Endodermal cell (in vitro differentiated cells): Measurements from ENCODE around the gene FAAH. TPM values are rescaled to one million over a fixed set of nuclear protein-coding genes. Genes with fewer than 3 reads are reported as not detected.

Experiments used
- DNase-seq: peaks from one replicate; pipeline ENCODE4 v3.0.0-alpha.2; 2017
- H3K27ac ChIP-seq: 2 replicates; pipeline ENCODE4 v1.5.1; 2013; ENCODE audit warnings: mild to moderate bottlenecking, low read depth, low read length, moderate library complexity
- H3K27me3 ChIP-seq: 2 replicates; pipeline ENCODE4 v1.6.1; 2013; ENCODE audit warnings: mild to moderate bottlenecking, low read length, moderate library complexity; ENCODE audit not compliant: insufficient read depth, control insufficient read depth, poor library complexity, severe bottlenecking
- H3K36me3 ChIP-seq: 2 replicates; pipeline ENCODE4 v1.7.0; 2013; ENCODE audit warnings: mild to moderate bottlenecking, low read length, moderate library complexity; ENCODE audit not compliant: control insufficient read depth, insufficient read depth
- H3K4me1 ChIP-seq: one replicate; pipeline ENCODE4 v1.7.0; 2013; ENCODE audit warnings: low read length; ENCODE audit not compliant: control insufficient read depth, insufficient read depth
- H3K4me3 ChIP-seq: 2 replicates; pipeline ENCODE4 v1.5.1; 2013; ENCODE audit warnings: mild to moderate bottlenecking, low read length, moderate library complexity
- H3K9ac ChIP-seq: 2 replicates; pipeline ENCODE4 v1.6.1; 2013; ENCODE audit warnings: mild to moderate bottlenecking, low read length, moderate library complexity; ENCODE audit not compliant: poor library complexity, severe bottlenecking; ENCODE audit errors: extremely low read depth
- H3K9me3 ChIP-seq: 2 replicates; pipeline ENCODE4 v1.6.1; 2013; ENCODE audit warnings: mild to moderate bottlenecking, low read length, moderate library complexity; ENCODE audit not compliant: control insufficient read depth
- H3K27ac Mint-ChIP-seq: 2 replicates; pipeline ENCODE4 v1.8.0; 2020; ENCODE audit warnings: mixed read lengths
- H3K27me3 Mint-ChIP-seq: 2 replicates; pipeline ENCODE4 v1.8.0; 2021; ENCODE audit warnings: mild to moderate bottlenecking, mixed read lengths; ENCODE audit not compliant: insufficient read depth
- H3K36me3 Mint-ChIP-seq: 2 replicates; pipeline ENCODE4 v1.8.0; 2020; ENCODE audit warnings: low read depth, mixed read lengths
- H3K4me1 Mint-ChIP-seq: 2 replicates; pipeline ENCODE4 v1.8.0; 2020; ENCODE audit warnings: mixed read lengths
- H3K4me3 Mint-ChIP-seq: 2 replicates; pipeline ENCODE4 v1.8.0; 2020; ENCODE audit warnings: mild to moderate bottlenecking, moderate library complexity, mixed read lengths
- H3K9me3 Mint-ChIP-seq: 2 replicates; pipeline ENCODE4 v1.8.0; 2020; ENCODE audit warnings: mild to moderate bottlenecking, mixed read lengths
- WGBS, 2 experiments: methylation state at CpG; one replicate each; pipeline versions ENCODE4 v1.1.5 to v1.1.7; 2013; ENCODE audit warnings: missing lambda C conversion rate in 2 of 2, mixed read lengths in 1 of 2; ENCODE audit not compliant: insufficient coverage in 1 of 2, insufficient read length in 1 of 2; 5-methylcytosine and 5-hydroxymethylcytosine counted together
- total RNA-seq, 2 donors: library from RNA; stranded (reverse); fragmentation: NEBNext Ultra II Directional in 1 of 2; extraction: Animal tissue kit (Norgen Biotek cat#: 25700) in 1 of 2; gene quantifications; 2 replicates in 1 of 2; 3 replicates in 1 of 2; pipeline ENCODE4 v1.2.1, GENCODE V29; 2021
- TF ChIP-seq, protein P1 (sequence below): fragments of 200-600 bp; sonication (generic); conservative IDR thresholded peaks from 2 replicates; pipeline ENCODE4 v1.5.0; 2021; ENCODE audit warnings: antibody characterized with exemption, mild to moderate bottlenecking

Gene FAAH
- total RNA-seq, 2 donors from 2014 or later = 27.1 to 56.6 TPM

DNA sequence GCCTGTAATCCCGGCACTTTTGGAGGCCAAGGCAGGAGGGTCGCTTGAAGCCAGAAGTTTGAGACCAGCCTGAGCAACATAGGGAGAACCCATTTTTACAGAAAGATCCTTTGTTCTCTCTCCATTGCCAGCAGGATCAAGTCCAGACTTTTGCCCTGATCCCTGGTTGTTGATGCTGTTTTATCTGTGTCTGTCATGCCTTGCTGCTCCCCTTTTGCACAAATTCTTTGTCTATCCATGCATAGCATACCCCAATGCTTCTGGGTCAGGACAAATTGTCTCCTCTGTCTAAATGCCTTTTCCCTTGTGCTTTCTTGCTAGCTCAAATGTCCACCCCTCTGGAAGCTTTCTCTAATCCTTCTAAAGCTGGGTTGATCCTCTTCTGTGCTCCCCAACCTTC lies 25.3 kb upstream of the FAAH start:
- Mint-ChIP-seq H3K27ac (no peak overlapping the region), H3K4me3 (no peak overlapping the region)

DNA sequence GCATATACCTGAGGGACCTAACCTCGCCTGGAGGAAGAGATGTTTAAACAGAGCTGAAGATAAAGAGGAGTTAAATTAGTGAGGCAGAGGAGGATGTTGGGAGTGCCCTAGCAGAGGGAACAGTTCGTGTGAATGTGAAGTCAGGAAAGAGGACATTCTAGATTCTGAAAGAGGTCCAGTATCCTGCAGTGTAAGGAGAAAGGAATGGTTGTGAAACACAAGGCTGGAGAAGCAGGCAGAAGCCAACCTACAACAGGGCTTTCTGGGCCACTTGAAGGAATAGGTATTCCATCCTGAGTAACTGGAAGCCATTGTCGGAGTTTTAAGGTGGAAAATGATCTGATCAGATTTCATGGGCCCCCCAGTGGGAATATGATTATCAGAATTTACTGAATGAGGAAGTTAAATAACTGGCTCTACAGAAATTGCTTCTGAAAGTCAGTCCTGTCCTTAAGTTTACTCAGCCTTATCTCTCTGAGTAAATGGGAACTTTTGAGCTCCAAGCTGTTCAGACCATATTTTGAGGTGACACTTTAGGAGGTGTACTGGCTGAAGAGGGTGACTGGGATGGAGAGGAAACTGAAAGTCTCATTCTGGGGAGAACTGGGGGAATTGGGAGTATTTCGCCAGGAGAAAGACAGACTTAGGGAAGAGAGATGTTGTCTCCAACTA lies 24.4 kb upstream of the FAAH start:
- Histone ChIP-seq H3K9ac (no peak overlapping the region), H3K9me3 (no peaks in the 10 kb centered on the region), H3K27me3 (no peaks in the 10 kb centered on the region), H3K36me3 (peaks cover 10% of the 10 kb centered on the region), H3K4me1 (no peaks in the 10 kb centered on the region), H3K27ac (no peak overlapping the region), H3K4me3 (no peak overlapping the region)
- no peak overlapping the region for H3K27ac Mint-ChIP-seq
- H3K4me3 Mint-ChIP-seq = no peak overlapping the region
- TF ChIP-seq, protein P1, sequence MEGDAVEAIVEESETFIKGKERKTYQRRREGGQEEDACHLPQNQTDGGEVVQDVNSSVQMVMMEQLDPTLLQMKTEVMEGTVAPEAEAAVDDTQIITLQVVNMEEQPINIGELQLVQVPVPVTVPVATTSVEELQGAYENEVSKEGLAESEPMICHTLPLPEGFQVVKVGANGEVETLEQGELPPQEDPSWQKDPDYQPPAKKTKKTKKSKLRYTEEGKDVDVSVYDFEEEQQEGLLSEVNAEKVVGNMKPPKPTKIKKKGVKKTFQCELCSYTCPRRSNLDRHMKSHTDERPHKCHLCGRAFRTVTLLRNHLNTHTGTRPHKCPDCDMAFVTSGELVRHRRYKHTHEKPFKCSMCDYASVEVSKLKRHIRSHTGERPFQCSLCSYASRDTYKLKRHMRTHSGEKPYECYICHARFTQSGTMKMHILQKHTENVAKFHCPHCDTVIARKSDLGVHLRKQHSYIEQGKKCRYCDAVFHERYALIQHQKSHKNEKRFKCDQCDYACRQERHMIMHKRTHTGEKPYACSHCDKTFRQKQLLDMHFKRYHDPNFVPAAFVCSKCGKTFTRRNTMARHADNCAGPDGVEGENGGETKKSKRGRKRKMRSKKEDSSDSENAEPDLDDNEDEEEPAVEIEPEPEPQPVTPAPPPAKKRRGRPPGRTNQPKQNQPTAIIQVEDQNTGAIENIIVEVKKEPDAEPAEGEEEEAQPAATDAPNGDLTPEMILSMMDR = no peak
- peaks cover 7% of the 10 kb centered on the region for H3K4me1 Mint-ChIP-seq
- H3K9me3 Mint-ChIP-seq = no peaks in the 10 kb centered on the region
- no peak for DNase-seq
- no peaks in the 10 kb centered on the region for H3K27me3 Mint-ChIP-seq
- 81 to 87% methylated on average over 4 of the region's 4 CpGs for WGBS, 2 experiments
- H3K36me3 Mint-ChIP-seq = peaks cover 22% of the 10 kb centered on the region

More for the DNA sequence above, 25.3 kb upstream of the FAAH start:
- H3K27me3 ChIP-seq = no peaks in the 10 kb centered on the region
- H3K27ac ChIP-seq = no peak overlapping the region
- peaks cover 11% of the 10 kb centered on the region for H3K36me3 ChIP-seq
- H3K9me3 ChIP-seq = no peaks in the 10 kb centered on the region
- no peak for DNase-seq
- TF ChIP-seq, protein P1 = no peak
- WGBS, 2 experiments = 90 to 97% methylated on average over 2 of the region's 2 CpGs
- no peaks in the 10 kb centered on the region for H3K4me1 ChIP-seq
- H3K9me3 Mint-ChIP-seq = no peaks in the 10 kb centered on the region
- no peak overlapping the region for H3K4me3 ChIP-seq
- H3K36me3 Mint-ChIP-seq = peaks cover 24% of the 10 kb centered on the region
- no peak overlapping the region for H3K9ac ChIP-seq
- peaks cover 7% of the 10 kb centered on the region for H3K4me1 Mint-ChIP-seq
- no peaks in the 10 kb centered on the region for H3K27me3 Mint-ChIP-seq

DNA sequence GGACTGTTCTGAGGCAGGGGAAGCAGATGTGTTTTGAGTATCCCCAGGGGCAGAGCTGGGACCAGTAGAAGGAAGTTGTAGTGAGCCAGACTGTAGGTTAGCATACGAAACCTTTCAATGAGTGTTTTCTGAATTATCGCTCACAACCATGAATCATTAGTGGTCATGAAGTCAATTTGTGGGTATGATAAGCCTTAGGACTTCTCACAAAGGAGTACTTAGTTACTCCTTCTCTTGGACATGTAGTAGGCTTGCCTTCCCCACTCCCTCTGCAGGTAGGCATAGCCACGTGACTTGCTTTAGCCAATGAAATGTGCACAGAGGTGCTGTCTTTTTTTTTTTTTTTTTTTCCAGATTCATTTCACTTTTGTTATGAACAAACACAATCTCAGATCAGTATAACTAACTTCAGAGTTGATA lies 23.9 kb upstream of the FAAH start:
- TF ChIP-seq, protein P1 = no peak
- no peak for DNase-seq
- Histone ChIP-seq H3K27ac (no peak overlapping the region), H3K9ac (no peak overlapping the region), H3K4me3 (no peak overlapping the region), H3K4me1 (no peaks in the 10 kb centered on the region), H3K27me3 (no peaks in the 10 kb centered on the region), H3K9me3 (no peaks in the 10 kb centered on the region), H3K36me3 (peaks cover 4% of the 10 kb centered on the region)
- H3K36me3 Mint-ChIP-seq = peaks cover 17% of the 10 kb centered on the region
- no peak overlapping the region for H3K4me3 Mint-ChIP-seq
- no peak overlapping the region for H3K27ac Mint-ChIP-seq
- peaks cover 7% of the 10 kb centered on the region for H3K4me1 Mint-ChIP-seq
- WGBS, 2 experiments = 92 to 97% methylated on average over 3 of the region's 3 CpGs
- H3K9me3 Mint-ChIP-seq = no peaks in the 10 kb centered on the region
- no peaks in the 10 kb centered on the region for H3K27me3 Mint-ChIP-seq
